ENCODE results near the gene PALLD. TPM values are rescaled to one million over a fixed set of nuclear protein-coding genes. Genes with fewer than 3 reads are reported as not detected.

The PALLD gene
- total RNA-seq, 1 experiment from 2014 or later: 18.3 TPM

DNA sequence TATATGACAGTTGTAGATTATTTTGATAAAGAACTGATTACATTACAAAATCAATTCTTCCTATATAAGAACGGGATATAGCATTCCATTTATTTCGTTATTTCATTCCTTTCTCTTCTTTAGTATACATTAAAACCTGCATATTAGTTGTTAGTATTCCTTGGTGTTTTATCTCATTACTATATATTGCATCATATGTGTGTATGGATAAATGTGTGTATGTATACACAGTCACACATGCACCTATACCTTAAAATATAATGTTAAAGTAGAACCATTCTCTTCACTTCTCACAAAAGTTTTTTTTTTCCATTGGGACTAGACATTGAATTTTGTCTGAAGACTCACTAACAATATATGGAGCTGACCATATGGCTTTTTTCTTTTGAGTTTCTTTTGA is 5.3 kb upstream of the PALLD start:
- Histone ChIP-seq H2AFZ (ENCODE audit: low read length) (no peak overlapping the region), H3K4me2 (ENCODE audit: insufficient read depth, insufficient read length, low read length) (no peak overlapping the region), H2AK5ac (ENCODE audit: insufficient read length, low read length) (no peak overlapping the region), H4K5ac (ENCODE audit: insufficient read length, low read depth, low read length) (no peak overlapping the region), H3K23me2 (ENCODE audit: insufficient read length, low read depth, low read length, poor library complexity, severe bottlenecking) (no peaks in the 10 kb centered on the region), H4K91ac (ENCODE audit: insufficient read length, low read depth, low read length) (no peak overlapping the region), H3T11ph (ENCODE audit: low read length) (no peak overlapping the region), H3K23ac (ENCODE audit: insufficient read length, low read depth, low read length) (no peak overlapping the region), H4K8ac (replicated peaks; ENCODE audit: insufficient read length, low read depth, low read length) (no peak overlapping the region), H2BK5ac (ENCODE audit: insufficient read length, low read length) (no peak overlapping the region), H3K18ac (ENCODE audit: insufficient read length, low read depth, low read length) (no peak overlapping the region), H3K9ac (ENCODE audit: extremely low read depth, insufficient read length, low read length) (no peak overlapping the region), H3K9me3 (ENCODE audit: control insufficient read depth, low read depth, low read length) (no peaks in the 10 kb centered on the region), H3K14ac (ENCODE audit: insufficient read depth, low read length) (no peak overlapping the region), H3K4me1 (ENCODE audit: insufficient read depth, low read length) (no peaks in the 10 kb centered on the region), H3K56ac (ENCODE audit: insufficient read length, low read depth, low read length) (no peak overlapping the region), H3K79me2 (ENCODE audit: insufficient read depth, low read length) (no peaks in the 10 kb centered on the region), H4K20me1 (ENCODE audit: control insufficient read depth, insufficient read depth, insufficient read length) (no peaks in the 10 kb centered on the region), H3K4ac (ENCODE audit: low read depth, low read length) (no peak overlapping the region), H3K27me3 (ENCODE audit: insufficient read depth, low read length) (no peaks in the 10 kb centered on the region), H3K79me1 (ENCODE audit: insufficient read depth, low read depth, low read length, poor library complexity, severe bottlenecking) (no peaks in the 10 kb centered on the region), H3K27ac (ENCODE audit: insufficient read length, low read depth, low read length) (no peak overlapping the region), H2BK15ac (ENCODE audit: low read depth, low read length) (no peak overlapping the region), H2BK120ac (ENCODE audit: low read depth, low read length, poor library complexity, severe bottlenecking) (no peak overlapping the region), H2BK20ac (ENCODE audit: low read depth, low read length, poor library complexity, severe bottlenecking) (no peak overlapping the region), H2BK12ac (ENCODE audit: insufficient read length, low read depth, low read length) (no peak overlapping the region)
- 0 out of 7 replicates have a peak, but pooled peaks cover 0 to 4% (median 0%) of the 10 kb centered on the region in 3 experiments for H3K36me3 Mint-ChIP-seq (ENCODE audit: insufficient read depth in 1 of 3, low read depth in 3 of 3)
- H3K4me3 Mint-ChIP-seq: no peak overlapping the region
- DNase-seq: no peak
- H3K4me1 Mint-ChIP-seq: no peaks in the 10 kb centered on the region; a peak in 1 of 4 replicates
- no peaks in the 10 kb centered on the region; a peak in 1 of 5 replicates for H3K9me3 Mint-ChIP-seq
- whole genome bisulfite sequencing (ENCODE audit: extremely low coverage, insufficient read length, low lambda C conversion rate): no CpG with 5 or more reads among the region's 2 CpGs
- no peaks in the 10 kb centered on the region for H3K27me3 Mint-ChIP-seq (ENCODE audit: low read depth)
- no peak for TF ChIP-seq CTCF (conservative IDR thresholded peaks at IDR 0.05)
- no peak overlapping the region for H3K27ac Mint-ChIP-seq

Data from H9 (cell line).